ENCODE data around the gene PAX3. TPM values are rescaled to one million over a fixed set of nuclear protein-coding genes. Genes with fewer than 3 reads are reported as not detected.
"Not testable (repeated sequence)": the region's sequence is repeated elsewhere in the genome, so short reads cannot be mapped to it uniquely, and the experiment has no call there.

The PAX3 gene
- total RNA-seq, 1 donor from 2014 or later = not detected

DNA sequence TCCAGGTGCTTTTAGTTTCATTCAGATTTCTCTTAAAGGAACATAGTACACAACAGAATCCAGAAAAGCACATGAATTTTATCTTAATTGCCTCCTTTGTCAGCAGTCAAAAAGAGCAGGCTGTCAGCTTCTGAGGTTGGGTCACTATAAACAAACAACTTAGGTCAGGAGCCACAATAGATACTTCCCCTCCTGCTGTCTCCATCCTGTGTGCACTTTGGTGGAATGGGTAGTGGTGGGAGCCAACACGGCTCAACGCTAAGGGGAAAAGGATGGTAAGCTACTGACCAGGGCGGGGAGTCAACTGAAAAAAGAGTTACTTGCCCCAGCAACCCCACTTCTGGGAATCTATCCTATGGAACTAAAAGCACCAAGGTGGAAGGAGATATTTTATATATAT lies 121.9 kb downstream of the PAX3 start:
- intact Hi-C loops (cut with DNase I) = no loop called here
- ATAC-seq (no peak), DNase-seq (ENCODE audit: low spot score) (no peak)

DNA sequence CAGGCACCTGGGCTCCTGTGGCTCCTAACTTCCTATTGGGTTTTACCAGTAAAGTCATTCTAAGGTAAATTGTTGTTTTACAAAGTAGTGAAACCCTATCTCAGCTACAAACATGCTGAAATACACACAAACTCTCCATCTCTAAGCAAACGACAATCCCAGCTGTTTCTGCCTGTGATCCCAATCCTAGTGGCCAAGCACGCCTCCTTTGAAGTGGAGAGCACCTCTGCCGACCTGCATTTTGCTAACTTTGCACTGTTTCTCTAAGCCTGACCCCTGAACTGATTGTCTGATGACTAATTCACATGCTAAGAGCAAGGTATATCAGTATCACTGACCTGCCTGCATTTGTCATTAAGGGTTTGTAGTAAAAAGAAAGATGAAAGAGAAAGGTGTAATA lies 124.3 kb downstream of the PAX3 start:
- DNase-seq (ENCODE audit: low spot score) = no peak
- ATAC-seq = no peak
- intact Hi-C loops (cut with DNase I) = no loop called here

GRCh38 chr2:222169346-222169745 lies 129.5 kb downstream of the PAX3 start:
- ATAC-seq (no peak), DNase-seq (ENCODE audit: low spot score) (no peak)
- intact Hi-C loops (cut with DNase I) = no loop called here

DNA sequence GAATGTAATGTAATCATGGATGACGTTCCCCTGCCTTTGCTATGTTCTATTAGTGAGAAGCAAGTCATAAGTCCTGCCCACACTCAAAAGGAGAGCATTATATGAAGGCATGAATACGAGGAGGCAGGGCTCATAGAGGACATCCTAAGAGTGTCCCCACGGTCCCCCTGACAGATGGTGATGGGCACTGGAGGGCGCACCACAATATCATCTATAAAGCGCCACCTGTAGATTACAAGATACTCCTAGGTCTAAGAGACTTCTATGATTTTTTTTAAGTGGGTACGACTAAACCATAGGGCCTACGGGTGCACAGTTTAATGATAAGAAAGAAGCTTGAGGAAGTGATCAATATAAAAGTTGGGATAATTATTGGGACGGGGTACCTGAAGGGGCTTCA lies 131.0 kb downstream of the PAX3 start:
- no peak for DNase-seq (ENCODE audit: low spot score)
- intact Hi-C loops (cut with DNase I) = no loop called here
- no peak for ATAC-seq

- intact Hi-C loops (cut with DNase I) = no loop called here
- DNase-seq (ENCODE audit: low spot score) = no peak
- ATAC-seq = no peak
Measured at GRCh38 chr2:222160944-222161343, 137.9 kb downstream of the PAX3 start.

- intact Hi-C loops (cut with DNase I) = no loop called here
- ATAC-seq = no peak
- DNase-seq (ENCODE audit: low spot score) = no peak
Measured at GRCh38 chr2:222160125-222160524, 138.7 kb downstream of the PAX3 start.

GRCh38 chr2:222159221-222159620 lies 139.6 kb downstream of the PAX3 start:
- intact Hi-C loops (cut with DNase I) = no loop called here
- DNase-seq (ENCODE audit: low spot score) = no peak
- no peak for ATAC-seq

- ATAC-seq; DNase-seq (ENCODE audit: low spot score); intact Hi-C loops (cut with DNase I): not testable (repeated sequence)
Measured at GRCh38 chr2:222155003-222155664, 143.7 kb downstream of the PAX3 start.

Other genes with a start within 250 kb of the PAX3 start
- gene SGPP2, start 125.5 kb upstream of the PAX3 start, total RNA-seq = 0.53 TPM

All from sciatic nerve (tissue), 2 donors.